ENCODE measurements around the gene UTP25.

DNA sequence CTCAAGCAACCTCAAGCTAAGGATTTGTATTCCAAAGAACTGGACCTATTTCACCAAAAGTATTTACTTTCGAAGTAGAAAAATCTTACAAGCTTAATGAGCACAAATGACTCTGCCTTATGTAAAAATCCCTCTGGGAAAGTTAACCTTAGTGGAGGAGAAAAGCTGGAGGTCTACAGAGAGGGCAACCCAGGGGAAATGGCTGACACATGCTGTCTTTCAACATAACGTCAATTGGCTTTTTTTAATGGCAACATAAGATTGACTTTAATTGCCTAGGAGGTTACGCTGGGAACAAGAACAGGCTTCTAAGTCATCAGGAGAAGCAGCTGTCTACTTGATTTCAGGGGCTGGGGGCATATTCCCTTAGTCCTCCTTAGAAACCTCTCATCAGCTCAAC lies 52.3 kb downstream of the UTP25 start:
- TF ChIP-seq, protein P1, sequence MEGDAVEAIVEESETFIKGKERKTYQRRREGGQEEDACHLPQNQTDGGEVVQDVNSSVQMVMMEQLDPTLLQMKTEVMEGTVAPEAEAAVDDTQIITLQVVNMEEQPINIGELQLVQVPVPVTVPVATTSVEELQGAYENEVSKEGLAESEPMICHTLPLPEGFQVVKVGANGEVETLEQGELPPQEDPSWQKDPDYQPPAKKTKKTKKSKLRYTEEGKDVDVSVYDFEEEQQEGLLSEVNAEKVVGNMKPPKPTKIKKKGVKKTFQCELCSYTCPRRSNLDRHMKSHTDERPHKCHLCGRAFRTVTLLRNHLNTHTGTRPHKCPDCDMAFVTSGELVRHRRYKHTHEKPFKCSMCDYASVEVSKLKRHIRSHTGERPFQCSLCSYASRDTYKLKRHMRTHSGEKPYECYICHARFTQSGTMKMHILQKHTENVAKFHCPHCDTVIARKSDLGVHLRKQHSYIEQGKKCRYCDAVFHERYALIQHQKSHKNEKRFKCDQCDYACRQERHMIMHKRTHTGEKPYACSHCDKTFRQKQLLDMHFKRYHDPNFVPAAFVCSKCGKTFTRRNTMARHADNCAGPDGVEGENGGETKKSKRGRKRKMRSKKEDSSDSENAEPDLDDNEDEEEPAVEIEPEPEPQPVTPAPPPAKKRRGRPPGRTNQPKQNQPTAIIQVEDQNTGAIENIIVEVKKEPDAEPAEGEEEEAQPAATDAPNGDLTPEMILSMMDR (IDR thresholded peaks at IDR 0.05; ENCODE audit: extremely low read depth in 1 of 2, insufficient read depth in 1 of 2, low read depth in 1 of 2, low read length in 2 of 2) = no peak
- no peak for TF ChIP-seq EZH2 (IDR thresholded peaks at IDR 0.05; ENCODE audit: borderline replicate concordance, low read depth, low read length, severe bottlenecking)
- TF ChIP-seq POLR2A (IDR thresholded peaks at IDR 0.05; ENCODE audit: low read depth, low read length) = no peak
- TF ChIP-seq POLR2AphosphoS5 (IDR thresholded peaks at IDR 0.05; ENCODE audit: insufficient read depth, low read depth, low read length) = no peak

Data from endothelial cell of umbilical vein (primary cell).